GM19372 (cell line): ENCODE measurements around the gene DOCK2.

Source experiments
- ATAC-seq: cut with Tn5 transposase; IDR thresholded peaks from one replicate; pipeline ENCODE4 v1.9.1; 2021; ENCODE audit warnings: mild to moderate bottlenecking, low read depth, moderate library complexity; ENCODE audit not compliant: unreplicated experiment

The DOCK2 gene

GRCh38 chr5:169670769-169671525, 33.9 kb downstream of the DOCK2 start:
- peak; percentile 96 for ATAC-seq

GRCh38 chr5:169682026-169682425, 45.0 kb downstream of the DOCK2 start:
- ATAC-seq = no peak

GRCh38 chr5:169686137-169686536, 49.1 kb downstream of the DOCK2 start:
- ATAC-seq = no peak

- no peak for ATAC-seq
Observed at GRCh38 chr5:169688106-169688505, 51.0 kb downstream of the DOCK2 start.

GRCh38 chr5:169691471-169691870, 54.4 kb downstream of the DOCK2 start:
- no peak for ATAC-seq

- ATAC-seq = no peak
Observed at GRCh38 chr5:169694091-169694625, 57.1 kb downstream of the DOCK2 start.

- ATAC-seq = no peak
Observed at GRCh38 chr5:169695025-169695625, 58.0 kb downstream of the DOCK2 start.

GRCh38 chr5:169695919-169696490, 58.9 kb downstream of the DOCK2 start:
- ATAC-seq = no peak

- ATAC-seq = no peak
Observed at GRCh38 chr5:169696621-169697510, 59.8 kb downstream of the DOCK2 start.

GRCh38 chr5:169697511-169697890, 60.4 kb downstream of the DOCK2 start:
- no peak for ATAC-seq

GRCh38 chr5:169697976-169698375, 60.9 kb downstream of the DOCK2 start:
- no peak for ATAC-seq

GRCh38 chr5:169700611-169701010, 63.5 kb downstream of the DOCK2 start:
- ATAC-seq = no peak

- ATAC-seq = no peak
Observed at GRCh38 chr5:169701910-169702451, 64.9 kb downstream of the DOCK2 start.

GRCh38 chr5:169702693-169703481, 65.8 kb downstream of the DOCK2 start:
- ATAC-seq = peak; percentile 81

- ATAC-seq = no peak
Observed at GRCh38 chr5:169703813-169704212, 66.7 kb downstream of the DOCK2 start.

GRCh38 chr5:169705322-169705721, 68.2 kb downstream of the DOCK2 start:
- no peak for ATAC-seq

GRCh38 chr5:169706071-169706470, 69.0 kb downstream of the DOCK2 start:
- no peak for ATAC-seq

- no peak for ATAC-seq
Observed at GRCh38 chr5:169706758-169707450, 69.8 kb downstream of the DOCK2 start.

GRCh38 chr5:169707686-169708085, 70.6 kb downstream of the DOCK2 start:
- ATAC-seq = no peak
